ENCODE measurements around the gene ATF7IP.
"Not testable (repeated sequence)": the region's sequence is repeated elsewhere in the genome, so short reads cannot be mapped to it uniquely, and the experiment has no call there.

DNA sequence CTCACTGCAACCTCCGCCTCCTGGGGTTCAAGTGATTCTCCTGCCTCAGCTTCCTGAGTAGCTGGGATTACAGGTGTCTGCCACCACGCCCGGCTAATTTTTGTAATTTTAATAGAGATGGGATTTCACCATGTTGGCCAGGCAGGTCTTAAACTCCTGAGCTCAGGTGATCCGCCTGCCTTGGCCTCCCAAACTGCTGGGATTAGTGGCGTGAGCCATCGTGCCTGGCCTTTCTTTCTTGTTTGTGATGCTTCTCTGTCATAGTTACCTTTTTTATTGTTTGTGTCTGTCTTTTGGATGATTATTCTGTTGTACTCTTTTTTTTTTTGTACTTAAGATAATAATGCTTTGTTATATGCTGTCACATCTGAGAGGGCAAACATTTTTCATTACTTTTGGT is 35.8 kb downstream of the ATF7IP start:
- not testable (repeated sequence) for TF ChIP-seq YY1 (IDR thresholded peaks at IDR 0.05; ENCODE audit: insufficient read depth, insufficient read length); ZNF274 (IDR thresholded peaks at IDR 0.05; ENCODE audit: low read depth, low read length); SUZ12 (IDR thresholded peaks at IDR 0.05; ENCODE audit: extremely low read depth, insufficient read depth, insufficient read length)

All from NT2/D1 (cell line).